Stimulated activated memory B cell treated with anti-CD40 and anti-IgM and Interleukin-4, amounts not matched to agents 10 μg/mL and 1 μg/mL and 100 μg/mL, for 72 hours (primary cell): ENCODE measurements around the gene KRT73.

Source experiments
- ATAC-seq: fragments of 150-1000 bp; cut with Tn5 transposase; 2 replicates; pipeline ENCODE4 v1.10.0; 2021
- H3K27ac Mint-ChIP-seq: one replicate; pipeline ENCODE4 v1.8.0; 2022; ENCODE audit warnings: mild to moderate bottlenecking, mixed read lengths
- H3K27me3 Mint-ChIP-seq: one replicate; pipeline ENCODE4 v1.8.0; 2022; ENCODE audit warnings: mixed read lengths
- H3K36me3 Mint-ChIP-seq: one replicate; pipeline ENCODE4 v1.8.0; 2022; ENCODE audit warnings: mixed read lengths
- H3K4me1 Mint-ChIP-seq: one replicate; pipeline ENCODE4 v1.8.0; 2022; ENCODE audit warnings: mixed read lengths
- H3K4me3 Mint-ChIP-seq: one replicate; pipeline ENCODE4 v1.8.0; 2022; ENCODE audit warnings: mild to moderate bottlenecking, moderate library complexity, mixed read lengths
- H3K9me3 Mint-ChIP-seq: one replicate; pipeline ENCODE4 v1.8.0; 2022; ENCODE audit warnings: mixed read lengths

Gene KRT73

DNA sequence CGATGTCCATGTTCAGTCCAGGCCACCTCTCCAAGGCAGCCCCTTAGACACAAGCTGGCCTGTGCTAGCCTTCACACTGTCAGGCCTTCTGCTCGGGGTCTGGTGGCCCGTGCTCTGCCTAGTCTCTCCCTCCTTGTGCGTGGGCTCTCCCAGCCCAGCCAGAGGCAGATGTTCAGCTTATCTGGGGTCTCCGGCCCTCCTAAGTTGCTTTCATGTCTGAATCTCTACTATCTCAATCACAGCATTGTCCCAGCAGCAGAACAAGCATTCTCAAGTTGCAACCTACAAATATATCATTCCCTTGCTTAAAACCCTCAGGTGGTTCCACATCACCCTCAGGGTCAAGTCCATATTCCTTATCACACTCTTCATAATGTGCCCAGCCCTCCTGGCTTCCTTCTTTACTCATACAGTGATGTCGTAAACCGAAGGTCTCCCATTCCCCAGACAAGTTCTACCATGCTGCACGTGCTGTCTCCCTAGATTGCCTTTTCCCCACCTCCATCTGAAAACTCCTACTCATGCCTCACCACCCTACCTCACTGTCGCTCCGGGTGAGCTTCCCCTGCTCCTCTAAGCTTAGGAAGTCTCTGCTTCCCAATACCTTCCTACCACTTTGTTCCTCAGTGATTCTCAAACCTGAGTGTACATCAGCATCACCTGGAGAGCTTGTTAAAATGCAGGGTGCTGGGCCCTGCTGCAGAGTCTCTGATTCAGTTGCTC, 1.5 kb downstream of the KRT73 start:
- no peak for ATAC-seq
- Mint-ChIP-seq H3K4me1 (no peaks in the 10 kb centered on the region), H3K4me3 (no peak overlapping the region), H3K9me3 (no peaks in the 10 kb centered on the region), H3K27me3 (peaks cover 54% of the 10 kb centered on the region), H3K36me3 (no peaks in the 10 kb centered on the region), H3K27ac (no peak overlapping the region)

GRCh38 chr12:52615912-52616311, 2.4 kb downstream of the KRT73 start:
- no peak overlapping the region for H3K4me3 Mint-ChIP-seq
- H3K27ac Mint-ChIP-seq, result no peak overlapping the region
- ATAC-seq, result no peak
- H3K9me3 Mint-ChIP-seq, result no peaks in the 10 kb centered on the region
- H3K36me3 Mint-ChIP-seq, result no peaks in the 10 kb centered on the region
- peaks cover 54% of the 10 kb centered on the region for H3K27me3 Mint-ChIP-seq
- no peaks in the 10 kb centered on the region for H3K4me1 Mint-ChIP-seq

- H3K36me3 Mint-ChIP-seq, result no peaks in the 10 kb centered on the region
- ATAC-seq, result no peak
- no peaks in the 10 kb centered on the region for H3K4me1 Mint-ChIP-seq
- H3K4me3 Mint-ChIP-seq, result no peak overlapping the region
- H3K9me3 Mint-ChIP-seq, result no peaks in the 10 kb centered on the region
- peaks cover 54% of the 10 kb centered on the region for H3K27me3 Mint-ChIP-seq
- no peak overlapping the region for H3K27ac Mint-ChIP-seq
Observed at GRCh38 chr12:52615208-52615868, 3.0 kb downstream of the KRT73 start.

GRCh38 chr12:52614381-52615207, 3.8 kb downstream of the KRT73 start:
- Mint-ChIP-seq H3K4me1 (no peaks in the 10 kb centered on the region), H3K4me3 (no peak overlapping the region), H3K9me3 (no peaks in the 10 kb centered on the region), H3K27me3 (peaks cover 54% of the 10 kb centered on the region), H3K27ac (no peak overlapping the region), H3K36me3 (no peaks in the 10 kb centered on the region)
- no peak for ATAC-seq

- Mint-ChIP-seq H3K9me3 (no peaks in the 10 kb centered on the region), H3K36me3 (no peaks in the 10 kb centered on the region), H3K27ac (no peak overlapping the region), H3K4me3 (no peak overlapping the region), H3K27me3 (peaks cover 44% of the 10 kb centered on the region), H3K4me1 (no peaks in the 10 kb centered on the region)
- no peak for ATAC-seq
Observed at GRCh38 chr12:52613384-52614030, 4.9 kb downstream of the KRT73 start.

- Mint-ChIP-seq H3K9me3 (no peaks in the 10 kb centered on the region), H3K36me3 (no peaks in the 10 kb centered on the region), H3K4me3 (no peak overlapping the region), H3K27ac (no peak overlapping the region), H3K27me3 (peaks cover 41% of the 10 kb centered on the region), H3K4me1 (no peaks in the 10 kb centered on the region)
- no peak for ATAC-seq
Observed at GRCh38 chr12:52612431-52613383, 5.7 kb downstream of the KRT73 start.

DNA sequence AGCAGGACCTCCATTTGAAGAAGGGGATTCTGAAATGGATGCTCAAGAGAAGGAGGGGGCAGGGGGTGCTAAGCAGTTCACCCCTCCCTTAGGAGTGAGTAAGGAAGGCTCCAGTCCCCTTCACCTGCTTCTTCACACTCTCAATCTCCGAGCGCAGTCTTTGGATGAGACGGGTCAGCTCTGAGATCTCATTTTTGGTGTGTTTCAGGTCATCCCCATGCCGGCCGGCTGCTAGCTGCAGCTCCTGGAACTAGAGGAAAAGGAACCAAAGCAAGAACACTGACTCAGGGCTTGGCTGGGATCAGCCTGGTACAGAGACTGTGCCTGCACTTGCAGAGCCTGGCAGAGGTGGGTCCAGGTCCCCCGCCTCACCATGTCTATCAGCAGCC, 7.3 kb downstream of the KRT73 start:
- Mint-ChIP-seq H3K36me3 (no peaks in the 10 kb centered on the region), H3K4me3 (no peak overlapping the region), H3K27me3 (peaks cover 26% of the 10 kb centered on the region), H3K9me3 (no peaks in the 10 kb centered on the region), H3K4me1 (no peaks in the 10 kb centered on the region), H3K27ac (no peak overlapping the region)
- no peak for ATAC-seq

GRCh38 chr12:52608826-52609630, 9.3 kb downstream of the KRT73 start:
- Mint-ChIP-seq H3K27me3 (peaks cover 23% of the 10 kb centered on the region), H3K36me3 (no peaks in the 10 kb centered on the region), H3K9me3 (no peaks in the 10 kb centered on the region), H3K27ac (no peak overlapping the region), H3K4me1 (no peaks in the 10 kb centered on the region), H3K4me3 (no peak overlapping the region)
- ATAC-seq, result no peak

DNA sequence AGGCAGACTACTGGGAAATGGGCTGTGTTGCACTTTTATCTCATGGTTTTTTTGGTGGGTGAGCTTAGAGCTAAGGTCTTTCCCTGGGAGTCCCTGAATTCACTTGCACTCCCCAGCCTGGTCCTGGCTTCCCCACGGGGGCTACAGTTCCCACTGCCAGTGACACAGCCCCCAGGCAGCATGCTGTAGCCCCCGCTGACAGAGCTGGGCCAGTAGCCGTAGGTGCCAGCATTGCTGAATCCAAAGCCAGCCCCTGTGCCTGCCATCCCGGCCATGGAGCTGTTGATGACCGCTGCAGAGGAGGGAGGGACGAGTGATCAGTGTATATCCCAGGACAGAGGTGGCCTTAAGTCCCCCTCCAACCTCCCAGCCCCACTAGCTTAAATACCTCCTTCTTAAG, 10.2 kb downstream of the KRT73 start:
- no peak overlapping the region for H3K4me3 Mint-ChIP-seq
- no peaks in the 10 kb centered on the region for H3K4me1 Mint-ChIP-seq
- peaks cover 23% of the 10 kb centered on the region for H3K27me3 Mint-ChIP-seq
- no peaks in the 10 kb centered on the region for H3K9me3 Mint-ChIP-seq
- no peaks in the 10 kb centered on the region for H3K36me3 Mint-ChIP-seq
- H3K27ac Mint-ChIP-seq, result no peak overlapping the region
- no peak for ATAC-seq

DNA sequence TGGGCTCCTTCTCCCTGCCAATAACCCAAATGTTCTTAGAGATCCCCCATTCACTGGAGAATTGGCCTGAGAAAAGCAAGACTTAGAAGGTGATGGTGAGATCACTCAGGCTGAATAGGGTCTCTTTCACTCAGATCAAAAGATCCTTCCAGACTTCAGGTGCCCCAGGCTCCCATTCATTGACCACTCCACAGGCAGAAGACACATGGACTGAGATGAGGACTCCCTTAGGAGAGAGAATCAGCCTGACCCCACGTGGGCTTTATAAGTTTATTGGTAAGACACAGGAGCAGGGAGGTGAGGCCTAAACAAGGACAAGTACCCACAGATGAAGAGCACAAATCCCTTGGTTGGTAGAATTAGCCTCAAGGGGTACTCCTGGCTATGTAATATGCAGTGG, 11.0 kb downstream of the KRT73 start:
- peaks cover 28% of the 10 kb centered on the region for H3K27me3 Mint-ChIP-seq
- no peak overlapping the region for H3K4me3 Mint-ChIP-seq
- no peaks in the 10 kb centered on the region for H3K4me1 Mint-ChIP-seq
- no peak for ATAC-seq
- H3K9me3 Mint-ChIP-seq, result no peaks in the 10 kb centered on the region
- H3K36me3 Mint-ChIP-seq, result no peaks in the 10 kb centered on the region
- H3K27ac Mint-ChIP-seq, result no peak overlapping the region

GRCh38 chr12:52606581-52607218, 11.7 kb downstream of the KRT73 start:
- Mint-ChIP-seq H3K4me1 (no peaks in the 10 kb centered on the region), H3K4me3 (no peak overlapping the region), H3K27ac (no peak overlapping the region), H3K9me3 (no peaks in the 10 kb centered on the region), H3K36me3 (no peaks in the 10 kb centered on the region), H3K27me3 (peaks cover 28% of the 10 kb centered on the region)
- ATAC-seq, result no peak

- Mint-ChIP-seq H3K27me3 (peaks cover 24% of the 10 kb centered on the region), H3K4me3 (no peak overlapping the region), H3K9me3 (no peaks in the 10 kb centered on the region), H3K4me1 (no peaks in the 10 kb centered on the region), H3K27ac (no peak overlapping the region), H3K36me3 (no peaks in the 10 kb centered on the region)
- no peak for ATAC-seq
Observed at GRCh38 chr12:52606096-52606495, 12.3 kb downstream of the KRT73 start.

DNA sequence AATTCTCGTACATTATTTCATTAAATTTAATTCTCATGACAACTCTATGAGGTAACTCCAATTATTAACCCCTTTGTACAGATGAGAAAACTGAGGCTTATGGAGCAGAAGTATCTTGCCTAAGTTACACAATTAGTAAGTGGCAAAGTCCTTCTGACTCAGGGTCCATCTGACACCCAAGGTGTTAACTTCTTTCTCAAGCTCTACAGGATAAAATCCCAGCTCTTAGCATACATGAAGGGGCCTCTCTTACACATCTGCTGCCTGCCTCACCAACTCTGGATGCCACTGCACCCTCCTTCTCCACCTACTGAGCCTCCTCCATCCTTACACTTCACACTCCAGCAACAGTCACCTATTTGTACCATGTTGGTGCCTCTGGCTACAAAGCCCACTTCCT, 12.8 kb downstream of the KRT73 start:
- Mint-ChIP-seq H3K27me3 (peaks cover 19% of the 10 kb centered on the region), H3K4me1 (no peaks in the 10 kb centered on the region), H3K27ac (no peak overlapping the region), H3K36me3 (no peaks in the 10 kb centered on the region), H3K9me3 (no peaks in the 10 kb centered on the region), H3K4me3 (no peak overlapping the region)
- no peak for ATAC-seq
